GM19351 (cell line): ENCODE results near the gene INPP4A.

Source experiments
- ATAC-seq: cut with Tn5 transposase; IDR thresholded peaks from one replicate; pipeline ENCODE4 v1.9.1; 2021; ENCODE audit warnings: mild to moderate bottlenecking, moderate library complexity; ENCODE audit not compliant: unreplicated experiment

INPP4A gene

GRCh38 chr2:98459496-98460175 lies 15.0 kb downstream of the INPP4A start:
- ATAC-seq, result peak; percentile 19

GRCh38 chr2:98460573-98461497 lies 16.2 kb downstream of the INPP4A start:
- peak; percentile 67 for ATAC-seq

- no peak for ATAC-seq
Observed at GRCh38 chr2:98461498-98462049, 16.9 kb downstream of the INPP4A start.

- ATAC-seq, result no peak
Observed at GRCh38 chr2:98463081-98463481, 18.4 kb downstream of the INPP4A start.

GRCh38 chr2:98463551-98463971 lies 18.9 kb downstream of the INPP4A start:
- ATAC-seq, result no peak

- no peak for ATAC-seq
Observed at GRCh38 chr2:98463988-98464771, 19.5 kb downstream of the INPP4A start.

GRCh38 chr2:98464772-98465310 lies 20.2 kb downstream of the INPP4A start:
- peak; percentile 36 for ATAC-seq

- peak; percentile 24 for ATAC-seq
Observed at GRCh38 chr2:98465456-98466226, 21.0 kb downstream of the INPP4A start.

- no peak for ATAC-seq
Observed at GRCh38 chr2:98467082-98467536, 22.5 kb downstream of the INPP4A start.

- no peak for ATAC-seq
Observed at GRCh38 chr2:98467652-98468051, 23.0 kb downstream of the INPP4A start.

GRCh38 chr2:98468621-98469236 lies 24.1 kb downstream of the INPP4A start:
- peak; percentile 36 for ATAC-seq

GRCh38 chr2:98469862-98470544 lies 25.3 kb downstream of the INPP4A start:
- no peak for ATAC-seq

GRCh38 chr2:98470851-98471255 lies 26.2 kb downstream of the INPP4A start:
- peak; percentile 38 for ATAC-seq

GRCh38 chr2:98471402-98472131 lies 26.9 kb downstream of the INPP4A start:
- no peak for ATAC-seq

GRCh38 chr2:98472132-98472650 lies 27.5 kb downstream of the INPP4A start:
- ATAC-seq, result no peak

GRCh38 chr2:98472961-98473746 lies 28.5 kb downstream of the INPP4A start:
- no peak for ATAC-seq
